SJSA1 (cell line): ENCODE measurements around the gene CACNA1E. TPM values are rescaled to one million over a fixed set of nuclear protein-coding genes. Genes with fewer than 3 reads are reported as not detected.
"Not testable (repeated sequence)": the region's sequence is repeated elsewhere in the genome, so short reads cannot be mapped to it uniquely, and the experiment has no call there.

ENCODE experiments used
- DNase-seq, 2 experiments: peaks; one replicate each; pipeline ENCODE4 v3.0.0-alpha.2; 2015 to 2020; ENCODE audit warnings: low spot score in 2 of 2, low read depth in 1 of 2
- H3K27ac ChIP-seq: fragments of 250-450 bp; sonication (Bioruptor Pico); 2 replicates; pipeline ENCODE4 v1.5.1; 2020; ENCODE audit warnings: mild to moderate bottlenecking, moderate library complexity
- H3K27me3 ChIP-seq: fragments of 250-450 bp; sonication (Bioruptor Pico); replicated peaks from 2 replicates; pipeline ENCODE4 v1.5.1; 2020; ENCODE audit warnings: mild to moderate bottlenecking, moderate library complexity
- H3K36me3 ChIP-seq: fragments of 250-450 bp; sonication (Bioruptor Pico); 2 replicates; pipeline ENCODE4 v1.5.1; 2020; ENCODE audit warnings: mild to moderate bottlenecking
- H3K4me1 ChIP-seq: fragments of 250-450 bp; sonication (Bioruptor Pico); replicated peaks from 2 replicates; pipeline ENCODE4 v1.6.1; 2021; ENCODE audit warnings: mild to moderate bottlenecking
- H3K4me3 ChIP-seq: fragments of 250-450 bp; sonication (Bioruptor Pico); 2 replicates; pipeline ENCODE4 v1.5.1; 2020; ENCODE audit warnings: mild to moderate bottlenecking
- H3K9me3 ChIP-seq: fragments of 250-450 bp; sonication (Bioruptor Pico); replicated peaks from 2 replicates; pipeline ENCODE4 v1.5.1; 2020; ENCODE audit warnings: mild to moderate bottlenecking
- total RNA-seq: library from RNA; depleted of rRNA; stranded (reverse); fragments of >200 nt; shearing (Covaris generic); gene quantifications from 2 replicates; pipeline ENCODE4 v1.2.3, GENCODE V29; 2014

CACNA1E gene
- total RNA-seq, 1 experiment from 2014 or later = not detected

- no peaks in the 10 kb centered on the region for H3K36me3 ChIP-seq
- H3K27me3 ChIP-seq = no peaks in the 10 kb centered on the region
- H3K4me1 ChIP-seq = no peaks in the 10 kb centered on the region
- DNase-seq = no peak
- H3K9me3 ChIP-seq = no peaks in the 10 kb centered on the region
- H3K27ac ChIP-seq = no peak overlapping the region
- no peak overlapping the region for H3K4me3 ChIP-seq
Observed at GRCh38 chr1:181514298-181515290, 31.3 kb downstream of the CACNA1E start.

DNA sequence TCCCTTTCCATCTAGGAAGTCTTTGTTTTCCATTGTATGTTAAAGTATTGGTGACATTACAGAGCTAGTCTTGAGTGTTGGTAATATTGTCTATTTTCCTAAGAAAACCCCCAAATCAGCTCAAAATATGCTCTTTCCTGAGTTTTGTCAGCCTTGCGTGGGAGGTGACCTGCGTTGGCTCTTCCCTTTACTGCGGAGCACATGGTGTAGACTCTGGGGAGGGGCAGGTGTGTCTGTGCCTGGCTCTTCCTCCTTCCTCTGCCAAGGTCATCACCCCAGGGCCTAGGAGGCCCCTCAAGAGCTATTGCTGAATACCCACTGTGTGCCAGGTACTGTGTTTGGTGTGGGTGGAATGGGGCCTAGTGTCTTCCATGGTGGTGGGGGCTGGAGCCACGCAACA, 33.4 kb downstream of the CACNA1E start:
- Histone ChIP-seq H3K4me1 (no peaks in the 10 kb centered on the region), H3K4me3 (no peak overlapping the region), H3K9me3 (no peaks in the 10 kb centered on the region), H3K36me3 (no peaks in the 10 kb centered on the region), H3K27me3 (no peaks in the 10 kb centered on the region), H3K27ac (no peak overlapping the region)
- DNase-seq = no peak

DNA sequence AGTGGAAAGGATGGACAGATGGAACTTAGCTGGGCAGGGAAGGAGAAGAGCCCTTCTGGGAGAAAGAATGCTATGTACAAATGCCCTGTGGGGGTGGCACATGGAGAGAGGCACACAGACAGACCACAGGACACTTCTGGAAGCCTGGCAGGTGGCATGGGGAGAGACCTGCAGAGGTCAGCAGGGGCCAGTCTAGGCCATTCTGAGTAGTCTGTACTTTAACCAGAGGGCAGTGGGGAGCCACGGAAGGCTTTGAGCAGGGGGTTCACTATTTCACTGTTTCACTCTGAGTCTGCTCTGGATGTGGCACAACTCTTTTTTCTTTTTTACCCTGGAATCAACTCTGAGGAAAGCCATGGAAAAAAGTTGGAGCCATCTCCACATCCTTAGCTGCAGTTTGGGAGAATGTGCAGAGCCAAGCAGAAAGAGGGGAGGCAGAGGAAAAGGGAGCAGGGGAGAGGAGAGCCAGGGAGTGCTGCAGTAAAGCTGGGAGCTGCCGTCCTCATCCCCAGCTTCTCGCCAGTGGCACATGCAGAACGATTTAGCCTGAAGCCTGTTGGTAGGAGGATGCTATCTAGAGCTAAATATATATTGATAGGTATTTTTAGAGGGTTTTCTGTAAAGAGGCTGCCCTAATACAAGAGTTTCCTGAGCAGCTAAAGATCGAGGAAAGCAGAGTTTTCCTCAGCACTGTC, 34.0 kb downstream of the CACNA1E start:
- H3K27ac ChIP-seq = no peak overlapping the region
- DNase-seq = no peak
- no peaks in the 10 kb centered on the region for H3K36me3 ChIP-seq
- no peaks in the 10 kb centered on the region for H3K4me1 ChIP-seq
- no peaks in the 10 kb centered on the region for H3K9me3 ChIP-seq
- H3K27me3 ChIP-seq = no peaks in the 10 kb centered on the region
- no peak overlapping the region for H3K4me3 ChIP-seq

DNA sequence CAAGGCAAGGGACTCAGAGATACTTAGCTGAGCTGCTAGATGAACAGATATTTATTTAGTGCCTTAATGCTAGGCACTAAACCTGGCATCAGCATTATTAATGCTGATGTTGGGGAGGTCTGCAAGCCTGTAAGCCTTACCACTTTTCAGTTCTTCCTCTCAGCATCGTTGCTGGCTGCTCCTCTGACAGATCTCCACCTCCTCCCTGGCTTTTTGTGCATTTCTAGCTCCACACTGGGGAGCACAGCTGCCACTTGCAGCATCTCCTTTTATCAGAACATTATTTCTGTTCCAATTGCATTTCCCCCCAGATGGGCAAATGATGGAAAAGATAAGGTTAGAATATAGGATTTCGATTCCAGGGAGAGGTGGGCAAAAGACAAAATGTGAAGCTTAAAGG, 34.8 kb downstream of the CACNA1E start:
- H3K36me3 ChIP-seq = no peaks in the 10 kb centered on the region
- H3K4me1 ChIP-seq = no peaks in the 10 kb centered on the region
- H3K27ac ChIP-seq = no peak overlapping the region
- no peak for DNase-seq
- H3K27me3 ChIP-seq = no peaks in the 10 kb centered on the region
- no peak overlapping the region for H3K4me3 ChIP-seq
- no peaks in the 10 kb centered on the region for H3K9me3 ChIP-seq

DNA sequence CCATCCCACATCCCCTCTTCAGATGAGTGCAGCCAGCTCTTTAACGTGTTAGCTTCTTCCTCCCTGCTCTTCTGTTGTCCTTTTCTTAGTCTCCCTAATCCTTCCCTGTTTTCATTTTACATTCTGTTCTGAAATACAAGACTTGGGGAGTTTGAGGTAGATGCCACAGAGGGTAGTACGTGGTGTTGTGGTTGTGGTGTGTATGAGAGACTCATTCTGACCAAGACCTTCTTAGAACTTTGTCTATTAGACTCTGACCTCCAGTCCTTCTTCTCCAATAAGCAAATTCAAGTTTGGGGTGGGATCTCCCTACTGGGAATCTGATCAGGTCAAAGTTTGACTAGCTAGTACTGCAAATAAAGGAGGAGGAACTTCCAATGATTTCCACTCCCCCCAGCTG, 39.5 kb downstream of the CACNA1E start:
- Histone ChIP-seq H3K27me3 (no peaks in the 10 kb centered on the region), H3K4me1 (no peaks in the 10 kb centered on the region), H3K36me3 (no peaks in the 10 kb centered on the region), H3K9me3 (no peaks in the 10 kb centered on the region), H3K4me3 (no peak overlapping the region), H3K27ac (no peak overlapping the region)
- no peak for DNase-seq

- no peaks in the 10 kb centered on the region for H3K27me3 ChIP-seq
- H3K9me3 ChIP-seq = no peaks in the 10 kb centered on the region
- H3K4me3 ChIP-seq = no peak overlapping the region
- no peaks in the 10 kb centered on the region for H3K4me1 ChIP-seq
- no peak overlapping the region for H3K27ac ChIP-seq
- no peak for DNase-seq
- no peaks in the 10 kb centered on the region for H3K36me3 ChIP-seq
Observed at GRCh38 chr1:181525104-181525721, 41.9 kb downstream of the CACNA1E start.

GRCh38 chr1:181528241-181528640, 44.9 kb downstream of the CACNA1E start:
- not testable (repeated sequence) for H3K9me3 ChIP-seq, H3K4me1 ChIP-seq, H3K27me3 ChIP-seq, DNase-seq, H3K27ac ChIP-seq, H3K36me3 ChIP-seq, H3K4me3 ChIP-seq

DNA sequence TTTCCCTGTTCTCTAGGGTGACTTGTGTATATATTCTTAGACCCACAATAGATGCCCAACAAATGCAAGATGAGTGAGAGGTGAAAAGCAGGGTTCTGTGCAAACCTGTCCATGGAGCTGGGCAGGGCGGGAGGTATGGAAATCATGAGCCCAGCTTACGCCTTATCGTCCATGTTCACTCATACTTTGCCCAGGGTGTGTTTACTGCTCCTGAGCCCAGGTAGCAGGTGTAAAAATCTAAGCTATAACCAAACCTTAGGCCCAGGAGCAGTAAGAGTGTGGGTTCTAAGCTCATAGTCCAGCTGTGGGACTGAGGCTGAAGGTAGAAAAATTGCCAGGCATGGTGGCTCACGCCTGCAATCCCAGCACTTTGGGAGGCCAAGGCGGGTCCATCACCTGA, 48.1 kb downstream of the CACNA1E start:
- Histone ChIP-seq H3K9me3 (no peaks in the 10 kb centered on the region), H3K4me3 (no peak overlapping the region), H3K27ac (no peak overlapping the region), H3K36me3 (no peaks in the 10 kb centered on the region), H3K4me1 (no peaks in the 10 kb centered on the region), H3K27me3 (no peaks in the 10 kb centered on the region)
- DNase-seq = no peak

DNA sequence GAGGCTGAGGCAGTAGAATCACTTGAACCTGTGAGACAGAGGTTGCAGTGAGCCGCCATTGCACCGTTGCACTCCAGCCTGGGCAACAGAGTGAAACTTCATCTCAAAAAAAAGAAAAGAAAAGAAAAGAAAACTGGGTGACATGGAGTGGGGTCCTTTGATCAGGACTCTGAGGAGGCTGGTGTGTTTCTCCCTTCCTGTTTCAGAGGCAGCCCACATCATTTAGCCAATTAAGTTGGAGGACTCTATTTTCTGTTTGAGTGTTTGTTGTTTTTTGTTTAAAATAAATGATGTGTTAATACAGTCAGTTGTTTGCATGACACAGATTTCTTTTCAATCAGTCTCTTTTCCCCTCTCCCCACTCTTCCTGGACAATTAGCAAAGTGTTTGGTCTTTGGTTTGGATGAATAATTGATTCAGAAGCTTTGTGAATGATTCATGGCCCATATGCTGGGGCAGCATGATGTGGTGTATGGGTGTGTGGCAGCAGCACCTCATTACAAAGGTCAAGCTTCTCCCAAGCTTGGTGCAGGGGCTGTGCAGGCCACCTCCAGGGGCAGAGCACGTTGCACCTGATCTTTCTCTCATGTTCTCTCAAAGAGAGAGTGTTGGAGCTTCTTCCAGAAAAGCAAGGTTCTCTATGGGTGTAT, 48.8 kb downstream of the CACNA1E start:
- Histone ChIP-seq H3K4me3 (no peak overlapping the region), H3K27ac (no peak overlapping the region), H3K36me3 (no peaks in the 10 kb centered on the region), H3K27me3 (no peaks in the 10 kb centered on the region), H3K4me1 (no peaks in the 10 kb centered on the region), H3K9me3 (no peaks in the 10 kb centered on the region)
- no peak for DNase-seq

DNA sequence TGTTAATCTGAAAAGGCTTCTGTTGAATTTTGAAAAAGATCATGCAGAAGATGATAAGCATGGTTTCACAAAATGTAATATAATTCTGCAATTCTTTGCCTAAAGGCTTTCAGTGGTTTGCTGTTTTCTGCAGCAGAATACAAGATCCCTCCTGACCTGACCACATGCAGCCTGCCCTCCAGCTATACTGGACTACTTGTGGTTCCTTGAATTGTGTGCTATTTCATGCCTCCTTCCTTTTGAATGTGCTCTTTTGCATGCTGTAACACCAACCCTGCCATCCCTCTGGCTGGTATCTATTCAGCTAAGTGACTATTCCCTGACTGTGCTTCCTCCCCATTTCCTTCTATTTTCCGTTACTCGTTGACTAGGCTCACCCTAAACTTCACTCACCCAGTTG, 55.5 kb downstream of the CACNA1E start:
- H3K27ac ChIP-seq = no peak overlapping the region
- no peaks in the 10 kb centered on the region for H3K27me3 ChIP-seq
- DNase-seq = no peak
- H3K36me3 ChIP-seq = no peaks in the 10 kb centered on the region
- no peaks in the 10 kb centered on the region for H3K4me1 ChIP-seq
- H3K4me3 ChIP-seq = no peak overlapping the region
- H3K9me3 ChIP-seq = no peaks in the 10 kb centered on the region; the same call in 1 of the 2 replicates

- Histone ChIP-seq H3K4me3 (no peak overlapping the region), H3K27ac (no peak overlapping the region), H3K4me1 (no peaks in the 10 kb centered on the region), H3K9me3 (no peaks in the 10 kb centered on the region; the same call in 1 of the 2 replicates), H3K27me3 (no peaks in the 10 kb centered on the region), H3K36me3 (no peaks in the 10 kb centered on the region)
- DNase-seq = no peak
Observed at GRCh38 chr1:181541458-181541857, 58.1 kb downstream of the CACNA1E start.

- Histone ChIP-seq H3K36me3 (no peaks in the 10 kb centered on the region), H3K27me3 (no peaks in the 10 kb centered on the region), H3K4me3 (no peak overlapping the region), H3K4me1 (no peaks in the 10 kb centered on the region), H3K9me3 (no peaks in the 10 kb centered on the region; the same call in 1 of the 2 replicates), H3K27ac (no peak overlapping the region)
- DNase-seq = no peak
Observed at GRCh38 chr1:181541947-181542346, 58.6 kb downstream of the CACNA1E start.

- H3K4me1 ChIP-seq, H3K27ac ChIP-seq: not testable (repeated sequence)
Observed at GRCh38 chr1:181542406-181542805, 59.1 kb downstream of the CACNA1E start.

More at GRCh38 chr1:181542406-181542805, 59.1 kb downstream of the CACNA1E start:
- not testable (repeated sequence) for H3K36me3 ChIP-seq, H3K9me3 ChIP-seq, H3K4me3 ChIP-seq, DNase-seq, H3K27me3 ChIP-seq
